HG03354 (cell line): ENCODE results near the gene DYNC1LI1.

Source experiments
- ATAC-seq: cut with Tn5 transposase; IDR thresholded peaks from one replicate; pipeline ENCODE4 v1.9.1; 2021; ENCODE audit warnings: mild to moderate bottlenecking; ENCODE audit not compliant: unreplicated experiment, poor library complexity, severe bottlenecking

The DYNC1LI1 gene

DNA sequence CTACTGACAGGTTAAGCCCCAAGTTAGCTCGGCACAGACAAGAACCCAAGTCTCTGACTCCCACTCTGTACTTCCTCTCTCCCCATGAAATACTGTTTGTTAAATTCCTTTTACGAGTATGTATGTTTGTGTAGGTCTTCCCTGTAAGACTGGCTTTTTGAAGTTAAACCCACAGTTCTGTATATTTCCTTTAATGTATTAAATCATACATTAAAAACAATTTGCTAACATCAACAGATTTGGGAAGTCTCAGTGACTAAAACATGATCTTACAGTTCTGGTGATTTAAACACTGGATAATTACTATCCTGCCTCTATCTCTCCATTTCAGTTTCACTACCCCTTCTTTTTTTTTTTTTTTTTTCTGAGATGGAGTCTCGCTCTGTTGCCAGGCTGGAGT lies 72.4 kb downstream of the DYNC1LI1 start:
- no peak for ATAC-seq

DNA sequence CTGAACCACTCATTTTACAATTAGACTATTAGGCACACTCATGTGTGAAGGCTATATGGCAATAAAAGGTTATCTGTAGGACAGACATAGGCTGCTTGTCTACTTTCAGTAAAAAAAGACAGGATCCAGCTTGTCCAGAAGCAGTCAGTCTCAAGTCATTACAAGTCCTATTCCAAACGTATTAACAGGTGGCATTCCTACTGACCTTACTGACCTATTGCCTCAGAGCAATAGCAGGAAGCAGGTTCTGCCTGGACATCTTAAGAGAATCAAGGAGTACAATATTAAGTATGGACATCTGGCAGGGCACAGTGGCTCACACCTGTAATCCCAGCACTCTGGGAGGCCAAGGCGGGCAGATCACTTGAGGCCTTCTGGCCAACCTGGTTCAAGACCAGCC lies 75.0 kb downstream of the DYNC1LI1 start:
- no peak for ATAC-seq

DNA sequence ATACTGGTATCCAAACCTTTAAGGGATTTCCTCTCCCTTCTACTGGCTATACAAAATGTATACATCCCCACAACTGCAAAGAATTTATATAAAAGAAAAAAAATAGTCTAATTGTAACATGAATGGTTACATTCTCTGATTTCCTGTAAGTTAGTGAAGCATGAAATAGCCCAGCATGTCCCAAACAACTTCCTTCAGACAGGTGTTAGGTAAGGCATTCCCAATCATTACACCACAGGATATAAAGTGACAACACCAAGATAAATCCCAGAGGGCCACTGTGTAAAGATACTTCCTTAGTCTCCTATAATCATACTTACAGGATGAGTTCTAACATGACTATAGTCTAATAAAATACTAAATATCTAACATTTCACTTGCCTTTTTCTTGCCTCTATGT lies 75.6 kb downstream of the DYNC1LI1 start:
- no peak for ATAC-seq

DNA sequence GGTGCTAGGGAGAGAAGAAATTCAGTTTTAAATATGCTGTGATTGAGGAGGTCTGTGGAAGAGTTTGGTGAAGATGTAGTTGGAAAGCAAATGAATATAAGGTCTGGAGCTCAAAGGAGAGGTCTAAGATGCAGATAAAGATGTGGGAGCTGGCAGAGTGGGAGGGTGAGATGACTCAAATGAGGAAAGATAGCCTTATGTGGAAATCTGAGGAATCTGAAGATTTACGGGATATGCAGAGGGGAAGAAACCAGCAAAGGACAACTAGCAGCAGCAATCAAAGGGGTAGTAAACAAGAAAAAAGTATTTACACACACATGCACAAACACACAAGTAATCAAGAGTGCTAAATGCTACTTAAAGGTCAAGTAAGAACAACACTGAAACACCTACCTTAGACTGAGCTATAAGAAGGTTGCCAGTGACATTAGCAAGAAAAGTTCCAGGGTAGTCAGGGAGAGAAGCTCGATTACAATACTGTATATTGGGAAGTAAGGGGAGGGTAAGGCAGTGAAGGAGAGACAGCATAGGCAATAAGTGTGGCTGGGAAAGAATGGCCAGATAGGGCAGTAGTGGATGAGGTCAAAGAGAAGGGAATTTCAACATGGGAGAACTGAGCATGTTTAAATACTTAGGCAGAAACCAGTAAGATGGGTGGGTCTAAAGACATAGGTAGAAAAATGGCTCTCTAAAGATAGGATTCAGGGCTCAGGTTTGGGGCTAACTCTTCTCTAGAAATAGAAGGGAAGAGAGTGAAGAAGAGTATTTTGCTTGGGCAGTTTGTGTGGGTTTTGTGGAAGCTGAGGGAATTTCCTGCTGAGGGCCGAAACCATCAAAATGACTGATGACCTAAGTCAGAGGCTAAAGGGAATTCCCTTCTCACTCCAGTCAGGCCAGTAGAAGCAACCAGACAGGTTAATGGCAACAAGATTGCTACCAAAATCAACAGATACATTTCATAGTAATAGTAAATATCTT lies 76.9 kb downstream of the DYNC1LI1 start:
- peak; percentile 86 for ATAC-seq

DNA sequence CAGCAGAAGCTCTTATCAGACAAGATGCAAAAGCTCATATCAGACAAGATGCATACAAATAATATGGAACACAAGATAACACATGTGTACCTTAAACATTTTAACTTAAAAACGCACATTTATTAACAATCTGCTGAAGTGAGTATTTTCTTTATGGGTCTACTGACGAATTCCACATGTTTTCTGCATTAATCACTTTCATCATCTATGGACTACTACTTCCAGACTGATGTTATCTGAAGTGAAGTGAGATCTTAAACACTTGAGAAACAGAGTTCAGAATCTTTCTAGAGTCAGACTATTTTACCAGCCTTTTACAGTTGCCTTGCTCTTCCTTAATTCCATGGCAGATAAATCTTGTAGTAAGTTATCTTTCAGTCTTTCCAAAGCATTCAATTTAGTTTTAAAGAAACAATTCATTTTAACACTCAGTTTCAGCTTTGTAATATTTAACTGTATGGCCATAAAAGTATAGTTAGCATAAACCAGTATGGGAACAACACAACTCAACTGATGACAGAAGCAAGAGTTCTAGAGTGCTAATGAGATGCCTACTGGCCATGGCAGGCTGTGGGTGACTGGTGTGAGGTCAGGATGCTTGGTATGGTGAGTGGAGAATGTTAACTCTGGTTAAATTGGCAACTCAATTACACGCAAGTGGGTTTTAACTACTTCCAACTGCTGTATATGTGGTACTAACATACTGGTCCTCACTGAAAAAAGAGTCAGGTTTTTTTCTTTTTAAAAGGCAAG lies 77.8 kb downstream of the DYNC1LI1 start:
- ATAC-seq: no peak

DNA sequence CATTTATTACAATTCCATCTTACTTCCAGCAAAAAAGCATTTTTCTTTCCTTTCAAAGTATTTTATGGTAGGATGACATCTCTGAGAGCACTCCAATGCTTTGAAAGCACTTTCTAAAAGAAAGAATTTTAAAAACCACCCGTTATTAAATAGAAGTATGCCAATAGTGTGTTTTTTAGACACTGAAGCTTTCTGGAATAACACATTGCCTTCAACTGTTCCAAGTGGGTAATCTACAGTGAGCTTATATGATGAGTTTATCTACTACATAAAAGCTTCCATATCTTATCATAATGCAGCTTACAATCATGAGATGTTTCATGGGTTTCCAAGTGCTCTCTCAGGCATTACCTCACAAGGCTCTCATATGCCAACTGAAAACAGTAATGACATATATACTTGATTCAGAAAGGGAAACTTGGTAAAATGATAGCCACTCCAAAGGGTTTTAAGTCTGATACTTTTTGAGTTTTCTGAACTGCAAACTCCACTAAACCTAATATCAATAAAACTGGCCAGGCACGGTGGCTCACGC lies 82.1 kb downstream of the DYNC1LI1 start:
- no peak for ATAC-seq

DNA sequence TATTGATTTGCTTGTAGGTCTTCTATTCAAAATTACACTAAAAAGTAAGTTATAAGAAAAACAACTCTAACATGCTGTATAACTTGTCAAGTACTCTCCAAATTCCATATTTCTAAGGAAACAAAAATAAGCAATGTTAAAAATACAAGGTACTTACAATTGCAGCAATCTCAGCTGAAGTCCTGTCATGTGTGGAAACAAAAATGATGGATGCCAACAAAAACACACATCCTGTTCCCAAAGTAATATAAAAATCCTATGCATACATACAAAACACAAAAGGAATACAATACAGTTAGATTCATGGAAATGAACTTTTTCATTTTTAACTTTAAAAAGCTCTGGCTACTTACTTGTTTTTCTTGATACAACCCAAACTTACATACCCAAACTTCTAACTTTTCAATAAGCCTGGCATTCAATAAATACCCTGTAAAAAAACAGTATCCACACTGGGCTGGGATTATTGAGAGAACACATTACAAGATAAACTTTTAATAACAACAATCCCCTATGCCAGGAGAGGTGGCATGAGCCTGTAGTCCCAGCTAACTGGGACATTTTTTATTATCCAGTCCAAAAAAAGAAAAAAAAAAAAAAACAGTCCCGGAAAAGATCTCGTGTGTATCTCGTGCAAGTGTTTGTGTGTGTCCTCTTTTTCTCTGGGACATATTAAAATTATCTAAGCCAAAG lies 82.7 kb downstream of the DYNC1LI1 start:
- ATAC-seq: no peak

DNA sequence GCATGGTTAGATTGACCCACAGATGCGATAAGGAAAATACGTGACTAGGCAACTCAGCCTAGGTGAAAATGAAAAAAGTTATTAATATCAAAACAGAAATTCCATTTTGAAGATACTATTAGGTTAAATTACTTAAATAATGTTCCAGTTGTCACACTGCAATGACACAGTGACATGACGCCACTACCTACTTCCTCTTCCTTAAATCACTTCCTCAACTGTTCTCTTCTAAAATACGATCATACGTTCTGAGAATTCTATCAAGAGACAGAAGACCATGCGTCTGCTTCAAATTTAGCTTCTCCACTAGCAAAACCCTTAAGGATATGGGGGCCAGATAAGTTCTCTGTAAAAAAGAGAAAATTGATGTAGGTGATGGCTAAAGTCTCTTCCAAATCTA lies 86.2 kb downstream of the DYNC1LI1 start:
- no peak for ATAC-seq

DNA sequence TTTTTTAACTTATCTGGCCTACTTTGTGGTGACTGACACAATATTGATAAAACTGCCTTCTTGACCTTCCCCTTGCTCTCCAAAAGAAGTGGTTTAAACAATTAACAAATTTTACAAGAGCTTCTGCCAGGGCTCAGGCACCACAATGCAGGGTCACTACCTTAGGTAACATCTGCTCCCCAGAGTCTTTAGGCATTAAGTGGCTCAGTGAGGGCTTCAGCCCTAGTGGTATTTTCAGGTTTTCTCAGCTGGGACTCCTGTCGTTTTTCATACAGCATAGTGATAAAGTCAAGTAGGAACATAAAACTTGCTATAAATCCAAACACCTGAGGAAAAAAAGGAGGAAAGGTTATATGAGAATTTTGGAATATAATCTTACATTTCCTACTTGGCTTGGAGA lies 86.9 kb downstream of the DYNC1LI1 start:
- no peak for ATAC-seq

DNA sequence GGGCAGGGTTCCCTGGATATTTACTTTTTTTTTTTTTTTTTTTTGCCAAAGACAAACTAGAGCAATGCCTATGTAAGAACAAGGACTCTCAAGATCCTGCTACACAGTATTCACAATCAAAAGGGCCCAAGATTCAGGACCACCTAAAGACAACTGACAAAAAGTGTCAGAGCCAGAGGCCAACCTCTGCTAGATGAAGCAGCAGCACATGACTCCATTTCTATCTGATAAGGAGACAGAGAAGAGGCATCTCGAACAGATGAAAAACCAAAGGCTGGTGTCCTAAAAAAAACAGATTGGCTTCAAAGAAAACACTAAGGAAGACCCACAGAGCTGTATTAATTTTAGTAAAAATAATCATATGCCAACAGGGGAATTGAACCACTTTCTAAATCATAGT lies 88.0 kb downstream of the DYNC1LI1 start:
- ATAC-seq: no peak

DNA sequence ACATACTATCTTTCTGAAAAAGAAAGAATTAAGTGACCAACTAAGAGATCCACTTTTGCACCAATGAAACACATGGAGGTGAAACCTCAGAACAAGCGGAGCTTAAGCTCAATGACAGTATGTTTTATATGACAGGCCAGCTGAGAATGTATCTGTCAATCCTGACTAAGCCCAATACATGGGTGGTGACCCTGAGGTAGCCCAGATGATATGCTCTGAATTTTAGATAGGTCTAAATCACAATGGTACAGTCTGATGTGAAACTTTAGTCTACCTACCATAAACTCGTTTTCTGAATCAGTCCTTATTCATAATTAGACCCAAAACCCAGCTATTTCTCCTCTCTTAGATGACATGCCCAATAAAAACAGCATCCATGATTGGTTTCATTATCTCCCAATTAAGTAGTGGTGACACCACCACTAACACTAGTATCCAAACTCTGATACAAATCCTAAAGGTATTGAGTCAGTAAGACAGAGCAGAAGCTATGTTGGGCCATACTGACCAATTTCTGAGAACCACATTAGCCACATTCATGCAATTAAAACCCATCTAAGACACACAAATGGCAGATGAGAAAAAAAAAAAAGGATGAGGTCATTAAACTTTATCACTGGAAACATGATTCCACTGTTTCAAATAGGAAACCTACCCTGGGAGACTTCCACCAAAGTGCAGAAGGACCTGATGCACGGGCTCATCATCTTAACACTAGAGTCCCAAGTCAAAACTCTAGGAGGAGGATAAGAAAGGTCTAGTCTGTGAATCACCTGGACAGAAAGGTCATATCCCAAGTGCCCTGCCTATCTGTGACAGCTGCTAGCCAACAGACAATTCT lies 88.6 kb downstream of the DYNC1LI1 start:
- ATAC-seq: no peak

DNA sequence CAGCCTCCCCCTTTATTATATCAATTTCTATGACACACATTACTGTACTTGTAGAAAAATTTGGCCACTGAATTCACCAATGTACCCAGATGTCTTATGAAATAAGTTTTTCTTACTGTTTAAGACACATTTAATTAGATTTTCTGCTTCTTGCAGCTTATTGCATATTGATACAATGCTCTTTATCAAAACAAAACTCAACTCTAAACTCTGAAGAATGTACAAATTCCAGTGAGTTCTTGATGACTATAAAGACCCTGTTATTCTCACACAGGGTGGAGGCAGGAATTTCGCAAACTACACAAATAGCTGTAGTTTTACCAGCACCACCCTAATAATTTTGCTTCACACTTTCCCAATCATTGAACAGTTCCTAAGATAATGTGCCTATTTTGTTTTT lies 90.1 kb downstream of the DYNC1LI1 start:
- no peak for ATAC-seq
